LNCAP (cell line): ENCODE measurements around the gene AKT3.

Experiments
- TF ChIP-seq, protein P1 (sequence below): fragments of 450-650 bp; IDR thresholded peaks from 2 replicates; pipeline ENCODE4 v1.5.1; 2017; ENCODE audit warnings: mild to moderate bottlenecking

AKT3 gene

GRCh38 chr1:243718022-243718421 lies 132.0 kb downstream of the AKT3 start:
- TF ChIP-seq, protein P1, sequence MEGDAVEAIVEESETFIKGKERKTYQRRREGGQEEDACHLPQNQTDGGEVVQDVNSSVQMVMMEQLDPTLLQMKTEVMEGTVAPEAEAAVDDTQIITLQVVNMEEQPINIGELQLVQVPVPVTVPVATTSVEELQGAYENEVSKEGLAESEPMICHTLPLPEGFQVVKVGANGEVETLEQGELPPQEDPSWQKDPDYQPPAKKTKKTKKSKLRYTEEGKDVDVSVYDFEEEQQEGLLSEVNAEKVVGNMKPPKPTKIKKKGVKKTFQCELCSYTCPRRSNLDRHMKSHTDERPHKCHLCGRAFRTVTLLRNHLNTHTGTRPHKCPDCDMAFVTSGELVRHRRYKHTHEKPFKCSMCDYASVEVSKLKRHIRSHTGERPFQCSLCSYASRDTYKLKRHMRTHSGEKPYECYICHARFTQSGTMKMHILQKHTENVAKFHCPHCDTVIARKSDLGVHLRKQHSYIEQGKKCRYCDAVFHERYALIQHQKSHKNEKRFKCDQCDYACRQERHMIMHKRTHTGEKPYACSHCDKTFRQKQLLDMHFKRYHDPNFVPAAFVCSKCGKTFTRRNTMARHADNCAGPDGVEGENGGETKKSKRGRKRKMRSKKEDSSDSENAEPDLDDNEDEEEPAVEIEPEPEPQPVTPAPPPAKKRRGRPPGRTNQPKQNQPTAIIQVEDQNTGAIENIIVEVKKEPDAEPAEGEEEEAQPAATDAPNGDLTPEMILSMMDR = no peak

GRCh38 chr1:243716906-243717305 lies 133.1 kb downstream of the AKT3 start:
- TF ChIP-seq, protein P1 = no peak

DNA sequence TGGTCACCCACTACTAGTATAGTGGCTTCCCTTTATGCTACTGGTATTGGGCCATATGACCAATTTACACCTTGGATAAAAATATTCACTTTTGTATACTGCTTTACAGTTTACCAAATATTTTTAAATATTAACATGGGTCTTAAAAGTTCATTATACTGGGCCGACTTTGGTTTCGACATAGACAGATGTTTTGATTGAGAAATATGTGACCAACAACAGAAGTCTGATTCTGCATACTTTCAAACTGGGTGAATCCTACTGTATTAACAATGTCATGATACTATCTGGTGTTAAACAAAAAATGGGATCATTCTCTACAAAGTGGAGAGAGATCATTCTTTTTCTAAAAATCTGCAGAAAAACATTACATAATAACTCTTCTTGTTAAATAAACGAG lies 134.8 kb downstream of the AKT3 start:
- TF ChIP-seq, protein P1 = no peak

- TF ChIP-seq, protein P1 = no peak
These were observed 136.4 kb downstream of the AKT3 start for GRCh38 chr1:243713470-243714186.

DNA sequence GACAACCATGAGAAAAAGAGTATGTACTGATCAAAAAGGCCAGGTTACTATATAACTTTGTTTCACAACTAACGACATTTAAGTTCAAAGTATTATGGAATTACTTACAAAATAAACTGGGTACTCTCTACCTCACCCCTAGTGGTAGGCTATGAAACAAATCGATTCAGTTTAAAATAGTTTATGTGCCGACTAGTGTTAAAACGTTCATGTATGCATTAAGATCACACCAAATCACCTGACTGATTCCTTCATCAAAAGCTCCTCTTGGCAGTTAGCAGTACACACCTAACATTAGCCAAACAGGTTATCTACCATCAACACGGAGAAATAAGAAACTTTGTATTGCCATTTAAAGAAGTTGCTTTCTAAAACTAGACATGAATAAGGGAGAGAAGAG lies 137.1 kb downstream of the AKT3 start:
- TF ChIP-seq, protein P1 = peak; percentile 39

- TF ChIP-seq, protein P1 = no peak
These were observed 137.8 kb downstream of the AKT3 start for GRCh38 chr1:243712242-243712641.

DNA sequence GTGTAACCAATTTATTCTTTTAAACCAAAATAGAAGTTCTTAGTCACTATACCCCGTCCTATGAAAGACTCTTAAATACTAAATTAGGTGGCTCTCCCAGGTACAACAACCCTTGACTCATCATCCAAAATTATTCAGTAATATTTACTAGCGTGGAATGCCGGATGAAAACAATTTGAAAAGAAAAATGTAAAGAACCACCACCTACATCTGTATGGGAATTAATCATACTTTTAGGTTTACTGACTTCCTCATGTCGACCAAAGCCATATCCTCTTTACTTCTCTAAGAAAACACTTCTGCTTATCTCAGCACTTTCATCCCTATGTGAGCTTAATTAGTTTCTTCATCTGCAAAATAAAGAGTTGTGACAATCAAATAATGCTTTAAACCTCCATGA lies 139.6 kb downstream of the AKT3 start:
- TF ChIP-seq, protein P1 = no peak

GRCh38 chr1:243708210-243708609 lies 141.8 kb downstream of the AKT3 start:
- TF ChIP-seq, protein P1 = peak; percentile 46
